OCI-LY1 (cell line): ENCODE results near the gene NDUFS8.

Experiments used
- CTCF ChIP-seq: fragments of 200-600 bp; sonication (generic), shearing (Covaris generic); IDR thresholded peaks from 2 replicates; pipeline ENCODE4 v1.5.1; 2017; ENCODE audit warnings: mild to moderate bottlenecking, antibody characterized with exemption, low read length, moderate library complexity, mixed read lengths
- EZH2 ChIP-seq: fragments of 200-600 bp; sonication (generic), shearing (Covaris generic); IDR thresholded peaks from 2 replicates; pipeline ENCODE4 v1.8.0; 2017; ENCODE audit warnings: borderline replicate concordance, mixed run types, mild to moderate bottlenecking, antibody characterized with exemption, low read length, moderate library complexity, mixed read lengths

GRCh38 chr11:68049509-68050370, 19.3 kb downstream of the NDUFS8 start:
- TF ChIP-seq CTCF = no peak
- no peak for TF ChIP-seq EZH2
